ENCODE measurements around the gene LETM1. TPM values are rescaled to one million over a fixed set of nuclear protein-coding genes. Genes with fewer than 3 reads are reported as not detected.

The LETM1 gene
- total and polyA plus RNA-seq, 2 of the 13 experiments (the other 11 are each of a cell fraction or from before 2014, with no cell fraction given), result 9.7 to 41.6 TPM

- Histone ChIP-seq H3K9ac (ENCODE audit: insufficient read depth, low read depth, low read length) (no peak overlapping the region), H3K9me3 (ENCODE audit: low read length) (no peaks in the 10 kb centered on the region), H4K20me1 (ENCODE audit: insufficient read depth, low read length) (peaks cover 29% of the 10 kb centered on the region), H3K4me2 (ENCODE audit: low read depth, low read length) (peak overlapping the region; percentile 15; the same call in 1 of the 2 replicates), H3K79me2 (ENCODE audit: insufficient read depth, low read length) (peaks cover 47% of the 10 kb centered on the region), H2AFZ (ENCODE audit: low read length) (no peak overlapping the region), H3K36me3 (replicated peaks in 1 of 2; ENCODE audit: control insufficient read depth in 1 of 2, insufficient read depth in 2 of 2, low read length in 2 of 2) (peaks cover 31 to 61% of the 10 kb centered on the region in 2 experiments), H3K4me3 (replicated peaks in 1 of 3; ENCODE audit: insufficient read depth in 1 of 3, low read depth in 2 of 3, low read length in 3 of 3) (no peak overlapping the region), H3K27me3 (ENCODE audit: control insufficient read depth in 1 of 2, insufficient read depth in 2 of 2, low read length in 2 of 2) (no peaks in the 10 kb centered on the region), H3K27ac (ENCODE audit: extremely low read length, insufficient read depth, low read length) (peak overlapping the region; percentile 92), H3K4me1 (ENCODE audit: insufficient read depth, low read length) (peaks cover 73% of the 10 kb centered on the region)
- ATAC-seq (no peak), FAIRE-seq (no peak), DNase-seq (ENCODE audit: low spot score) (no peak)
- 94% methylated on average over 4 of the region's 10 CpGs for WGBS (ENCODE audit: low lambda C conversion rate)
- in situ Hi-C loops (cut with HindIII; ENCODE audit: extremely low pct_ligation_motif_present, low pct_unique_long_range_greater_than_20kb) (loop anchor here (10.0 kb wide), 1 partner anchor 46 kb away; no protein-coding TSS in a partner anchor), intact Hi-C loops (cut with micrococcal nuclease; ENCODE audit: unreplicated experiment) (no loop called here)
- no TSS peak for BruUV-seq (replicated peaks)
- ChIA-PET POLR2A (interaction anchor here (1.1 to 28.6 kb wide), 5 partner anchors 8 to 53 kb away, joined by 3 to 1258 read pairs (median 5); partner anchors contain the start of gene FGFR3), CTCF (ENCODE audit: low intra/inter-chr PET ratio, low total read pairs) (no interaction called here)
- 0 out of 2 replicates have a peak, but pooled peaks have one; percentile 66 for TF ChIP-seq RBFOX2 (IDR thresholded peaks at IDR 0.05; ENCODE audit: low read depth, low read length)
- TF ChIP-seq AFF4 (CRISPR knock-in tag; IDR thresholded peaks at IDR 0.05), result no peak
- TF ChIP-seq NFKB2 (CRISPR knock-in tag; IDR thresholded peaks at IDR 0.05; ENCODE audit: borderline replicate concordance), result no peak
- TF ChIP-seq ZNF329 (CRISPR knock-in tag; IDR thresholded peaks at IDR 0.05; ENCODE audit: low read depth), result no peak
- TF ChIP-seq ZBTB44 (CRISPR knock-in tag; IDR thresholded peaks at IDR 0.05), result no peak
- TF ChIP-seq ZXDC (CRISPR knock-in tag; IDR thresholded peaks at IDR 0.05), result no peak
- TF ChIP-seq RELA (CRISPR knock-in tag; IDR thresholded peaks at IDR 0.05), result no peak
- no peak for TF ChIP-seq HNF1A (IDR thresholded peaks at IDR 0.05; ENCODE audit: low read depth)
- no peak for TF ChIP-seq HNF1A (CRISPR knock-in tag; IDR thresholded peaks at IDR 0.05; ENCODE audit: borderline replicate concordance)
- TF ChIP-seq WIZ (CRISPR knock-in tag; IDR thresholded peaks at IDR 0.05), result no peak
- TF ChIP-seq ZSCAN9 (CRISPR knock-in tag; IDR thresholded peaks at IDR 0.05; ENCODE audit: borderline replicate concordance), result no peak
- peak; percentile 84 for TF ChIP-seq HNRNPL (IDR thresholded peaks at IDR 0.05; ENCODE audit: low read depth, low read length)
Observed at GRCh38 chr4:1800805-1801204, 55.2 kb downstream of the LETM1 start.
